NB4 (cell line): ENCODE results near the gene PITPNB.

Experiments used
- CTCF ChIP-seq: IDR thresholded peaks from one replicate; pipeline ENCODE4 v1.5.1; 2012; ENCODE audit warnings: low read depth, low read length
- MAX ChIP-seq: IDR thresholded peaks from 2 replicates; pipeline ENCODE4 v1.6.1; 2011; ENCODE audit warnings: low read depth, low read length
- MYC ChIP-seq: IDR thresholded peaks from 2 replicates; pipeline ENCODE4 v1.6.1; 2011; ENCODE audit warnings: low read depth, low read length
- POLR2A ChIP-seq: IDR thresholded peaks from 2 replicates; pipeline ENCODE4 v1.6.1; 2011; ENCODE audit warnings: mild to moderate bottlenecking; ENCODE audit not compliant: insufficient read length; ENCODE audit errors: extremely low read depth

GRCh38 chr22:27915986-27916385 is 3.1 kb downstream of the PITPNB start:
- TF ChIP-seq CTCF (no peak), MYC (no peak), POLR2A (no peak), MAX (no peak)
